PC-3 (cell line): ENCODE results near the gene DCD. TPM values are rescaled to one million over a fixed set of nuclear protein-coding genes. Genes with fewer than 3 reads are reported as not detected.

ENCODE experiments used
- ATAC-seq: fragments of 200-7000 bp; cut with Tn5 transposase; 2 replicates; pipeline ENCODE4 v1.9.1; 2020; ENCODE audit warnings: mild to moderate bottlenecking, moderate library complexity
- BruUV-seq: library from RNA; stranded (reverse); fragments of 400-500 nt; replicated peaks from 2 replicates; lab custom pipeline; 2021; lab: Mats Ljungman, UMichigan
- CTCF ChIA-PET: fragments of 300-600 bp; sonication (Branson Sonifier 250); formaldehyde crosslinking; loops from one replicate; lab custom pipeline; 2022; ENCODE audit warnings: antibody characterized with exemption; lab: Charles Lee
- POLR2A ChIA-PET: fragments of 300-600 bp; sonication (Branson Sonifier 250); formaldehyde crosslinking; loops from one replicate; lab custom pipeline; 2022; ENCODE audit warnings: antibody characterized with exemption; ENCODE audit not compliant: unreplicated experiment; lab: Charles Lee
- DNase-seq: peaks from one replicate; pipeline ENCODE4 v3.0.0-alpha.2; 2015
- H2AFZ ChIP-seq: fragments of 300-600 bp; sonication (generic); 2 replicates; pipeline ENCODE4 v1.6.0; 2016; ENCODE audit warnings: antibody characterized with exemption, low read length
- H3F3A ChIP-seq: fragments of 300-600 bp; sonication (generic); one replicate; pipeline ENCODE4 v1.6.0; 2017; ENCODE audit warnings: antibody characterized with exemption, low read length, control low read depth, mild to moderate bottlenecking; ENCODE audit not compliant: unreplicated experiment
- H3K27ac ChIP-seq: fragments of 300-600 bp; sonication (generic); 2 replicates; pipeline ENCODE4 v1.5.1; 2016; ENCODE audit warnings: mild to moderate bottlenecking, low read length
- H3K27me3 ChIP-seq: fragments of 300-600 bp; sonication (generic); 2 replicates; pipeline ENCODE4 v1.6.1; 2016; ENCODE audit warnings: low read length, mixed read lengths
- H3K36me3 ChIP-seq: fragments of 300-600 bp; sonication (generic); 2 replicates; pipeline ENCODE4 v1.6.1; 2016; ENCODE audit warnings: low read depth, mixed run types, low read length, mixed read lengths
- H3K4me1 ChIP-seq: fragments of 300-600 bp; sonication (generic); 2 replicates; pipeline ENCODE4 v1.5.1; 2016; ENCODE audit warnings: low read length; ENCODE audit not compliant: insufficient read depth
- H3K4me2 ChIP-seq: fragments of 300-600 bp; sonication (generic); 2 replicates; pipeline ENCODE4 v1.6.0; 2016; ENCODE audit warnings: low read length
- H3K4me3 ChIP-seq: fragments of 300-600 bp; sonication (generic); 2 replicates; pipeline ENCODE4 v1.5.1; 2016; ENCODE audit warnings: mild to moderate bottlenecking, low read length, mixed read lengths
- H3K79me2 ChIP-seq: fragments of 300-600 bp; sonication (generic); 2 replicates; pipeline ENCODE4 v1.6.1; 2017; ENCODE audit warnings: low read length, mixed read lengths
- H3K9ac ChIP-seq: fragments of 300-600 bp; sonication (generic); 2 replicates; pipeline ENCODE4 v1.6.0; 2016; ENCODE audit warnings: mild to moderate bottlenecking, low read length
- H3K9me2 ChIP-seq: fragments of 300-600 bp; sonication (generic); replicated peaks from 2 replicates; pipeline ENCODE4 v1.6.1; 2016; ENCODE audit warnings: mixed run types, low read length, mixed read lengths
- H3K9me3 ChIP-seq: fragments of 300-600 bp; sonication (generic); 2 replicates; pipeline ENCODE4 v1.6.1; 2016; ENCODE audit warnings: low read length, mixed read lengths
- H4K20me1 ChIP-seq: fragments of 300-600 bp; sonication (generic); 2 replicates; pipeline ENCODE4 v1.6.1; 2016; ENCODE audit warnings: low read length, mixed read lengths
- EZH2 ChIP-seq: fragments of 300-600 bp; sonication (generic); IDR thresholded peaks from one replicate; pipeline ENCODE4 v1.6.1; 2017; ENCODE audit warnings: antibody characterized with exemption, mild to moderate bottlenecking, low read length; ENCODE audit not compliant: unreplicated experiment
- EZH2phosphoT487 ChIP-seq: fragments of 300-600 bp; sonication (generic); IDR thresholded peaks from 2 replicates; pipeline ENCODE4 v1.6.1; 2018; ENCODE audit warnings: mild to moderate bottlenecking, antibody characterized with exemption, low read length, borderline replicate concordance
- intact Hi-C: fragments of 100-400 bp; cut with micrococcal nuclease; formaldehyde crosslinking; loops from 2 replicates; pipeline ENCODE4 v1.9.0; 2023
- total RNA-seq: library from RNA; depleted of rRNA; stranded (reverse); fragments of >200 nt; gene quantifications from 2 replicates; pipeline ENCODE4 v1.2.3, GENCODE V29; 2014
- TF ChIP-seq, protein P1 (sequence below): fragments of 300-600 bp; sonication (generic); conservative IDR thresholded peaks from 2 replicates; pipeline ENCODE4 v1.5.1; 2017; ENCODE audit warnings: antibody characterized with exemption, low read depth, mild to moderate bottlenecking, low read length

The DCD gene
- total RNA-seq, 1 experiment from 2014 or later, result not detected

GRCh38 chr12:54616933-54617680 lies 31.1 kb downstream of the DCD start:
- Histone ChIP-seq H3K9ac (no peak overlapping the region), H3K4me2 (no peak overlapping the region), H4K20me1 (no peaks in the 10 kb centered on the region), H3K4me3 (no peak overlapping the region), H3K9me3 (no peaks in the 10 kb centered on the region), H3K27ac (no peak overlapping the region), H3K36me3 (no peaks in the 10 kb centered on the region), H3K27me3 (peaks cover 80% of the 10 kb centered on the region), H3K9me2 (no peaks in the 10 kb centered on the region), H3F3A (no peaks in the 10 kb centered on the region), H3K4me1 (no peaks in the 10 kb centered on the region), H3K79me2 (no peaks in the 10 kb centered on the region), H2AFZ (no peak overlapping the region)
- ChIA-PET CTCF (no interaction called here), POLR2A (no interaction called here)
- ATAC-seq, result no peak
- intact Hi-C loops, result no loop called here
- DNase-seq, result no peak
- no TSS peak for BruUV-seq
- TF ChIP-seq, protein P1, sequence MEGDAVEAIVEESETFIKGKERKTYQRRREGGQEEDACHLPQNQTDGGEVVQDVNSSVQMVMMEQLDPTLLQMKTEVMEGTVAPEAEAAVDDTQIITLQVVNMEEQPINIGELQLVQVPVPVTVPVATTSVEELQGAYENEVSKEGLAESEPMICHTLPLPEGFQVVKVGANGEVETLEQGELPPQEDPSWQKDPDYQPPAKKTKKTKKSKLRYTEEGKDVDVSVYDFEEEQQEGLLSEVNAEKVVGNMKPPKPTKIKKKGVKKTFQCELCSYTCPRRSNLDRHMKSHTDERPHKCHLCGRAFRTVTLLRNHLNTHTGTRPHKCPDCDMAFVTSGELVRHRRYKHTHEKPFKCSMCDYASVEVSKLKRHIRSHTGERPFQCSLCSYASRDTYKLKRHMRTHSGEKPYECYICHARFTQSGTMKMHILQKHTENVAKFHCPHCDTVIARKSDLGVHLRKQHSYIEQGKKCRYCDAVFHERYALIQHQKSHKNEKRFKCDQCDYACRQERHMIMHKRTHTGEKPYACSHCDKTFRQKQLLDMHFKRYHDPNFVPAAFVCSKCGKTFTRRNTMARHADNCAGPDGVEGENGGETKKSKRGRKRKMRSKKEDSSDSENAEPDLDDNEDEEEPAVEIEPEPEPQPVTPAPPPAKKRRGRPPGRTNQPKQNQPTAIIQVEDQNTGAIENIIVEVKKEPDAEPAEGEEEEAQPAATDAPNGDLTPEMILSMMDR, result no peak
- TF ChIP-seq EZH2 (no peak), EZH2phosphoT487 (no peak)

- no TSS peak for BruUV-seq
- H3K79me2 ChIP-seq, result no peaks in the 10 kb centered on the region
- ChIA-PET POLR2A (no interaction called here), CTCF (no interaction called here)
- H3K27me3 ChIP-seq, result peaks cover 94% of the 10 kb centered on the region
- intact Hi-C loops, result no loop called here
- H2AFZ ChIP-seq, result no peak overlapping the region
- no peaks in the 10 kb centered on the region for H3F3A ChIP-seq
- H3K4me3 ChIP-seq, result no peak overlapping the region
- no peak overlapping the region for H3K4me2 ChIP-seq
- no peaks in the 10 kb centered on the region for H3K9me2 ChIP-seq
- TF ChIP-seq EZH2phosphoT487 (no peak), EZH2 (no peak)
- TF ChIP-seq, protein P1, result no peak
- no peaks in the 10 kb centered on the region for H3K4me1 ChIP-seq
- DNase-seq, result no peak
- no peaks in the 10 kb centered on the region for H3K9me3 ChIP-seq
- ATAC-seq, result no peak
- H3K36me3 ChIP-seq, result no peaks in the 10 kb centered on the region
- no peaks in the 10 kb centered on the region for H4K20me1 ChIP-seq
- H3K27ac ChIP-seq, result no peak overlapping the region
- no peak overlapping the region for H3K9ac ChIP-seq
Measured at GRCh38 chr12:54612225-54612750, 35.9 kb downstream of the DCD start.

DNA sequence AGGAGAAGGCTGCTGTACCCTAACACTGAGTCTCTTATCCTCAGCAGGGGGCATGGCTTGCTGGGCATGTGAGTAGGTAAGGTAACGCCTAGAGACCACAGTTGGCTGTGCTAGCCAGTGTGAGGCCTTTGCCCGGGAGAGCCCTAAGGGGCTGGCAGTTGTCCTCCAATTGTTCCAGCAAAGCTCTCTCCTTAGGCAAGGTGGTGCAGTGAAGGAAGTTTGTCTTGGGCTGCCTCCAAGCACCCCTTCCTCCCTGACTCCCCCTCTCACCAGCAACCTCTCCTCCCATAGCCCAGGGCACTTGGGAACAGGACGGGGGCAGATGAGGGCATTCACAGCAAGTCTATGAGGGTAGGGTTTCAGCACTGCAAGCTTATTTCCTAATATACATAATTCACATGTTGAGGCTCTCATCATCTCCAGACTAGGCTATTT lies 36.4 kb downstream of the DCD start:
- Histone ChIP-seq H3F3A (no peaks in the 10 kb centered on the region), H3K4me3 (no peak overlapping the region), H3K36me3 (no peaks in the 10 kb centered on the region), H3K4me1 (no peaks in the 10 kb centered on the region), H3K9me2 (no peaks in the 10 kb centered on the region), H3K27ac (no peak overlapping the region), H2AFZ (no peak overlapping the region), H3K79me2 (no peaks in the 10 kb centered on the region), H3K9me3 (no peaks in the 10 kb centered on the region), H3K4me2 (no peak overlapping the region), H3K9ac (no peak overlapping the region), H4K20me1 (no peaks in the 10 kb centered on the region), H3K27me3 (peaks cover 90% of the 10 kb centered on the region)
- no peak for TF ChIP-seq EZH2phosphoT487
- no peak for TF ChIP-seq EZH2
- TF ChIP-seq, protein P1, result no peak
- BruUV-seq, result no TSS peak
- no peak for ATAC-seq
- ChIA-PET CTCF (no interaction called here), POLR2A (no interaction called here)
- intact Hi-C loops, result no loop called here
- DNase-seq, result no peak
